NB4 (cell line): Measurements from ENCODE around the gene UNC13C.

ENCODE experiments used
- DNase-seq: peaks from one replicate; pipeline ENCODE4 v3.0.0; 2010; ENCODE audit warnings: low read depth
- H3K4me3 ChIP-seq: one replicate; pipeline ENCODE4 v1.5.1; 2011; ENCODE audit warnings: mild to moderate bottlenecking, low read depth, low read length, moderate library complexity
- CTCF ChIP-seq: IDR thresholded peaks from one replicate; pipeline ENCODE4 v1.5.1; 2012; ENCODE audit warnings: low read depth, low read length
- MAX ChIP-seq: IDR thresholded peaks from 2 replicates; pipeline ENCODE4 v1.6.1; 2011; ENCODE audit warnings: low read depth, low read length
- MYC ChIP-seq: IDR thresholded peaks from 2 replicates; pipeline ENCODE4 v1.6.1; 2011; ENCODE audit warnings: low read depth, low read length
- POLR2A ChIP-seq: IDR thresholded peaks from 2 replicates; pipeline ENCODE4 v1.6.1; 2011; ENCODE audit warnings: mild to moderate bottlenecking; ENCODE audit not compliant: insufficient read length; ENCODE audit errors: extremely low read depth

The UNC13C gene

GRCh38 chr15:54345827-54346226 lies 367.6 kb downstream of the UNC13C start:
- TF ChIP-seq POLR2A (no peak), MYC (no peak)
- no peak for DNase-seq
- no peak overlapping the region for H3K4me3 ChIP-seq

- no peak overlapping the region for H3K4me3 ChIP-seq
- DNase-seq = no peak
- no peak for TF ChIP-seq MYC
- no peak for TF ChIP-seq CTCF
- TF ChIP-seq MAX = no peak
- no peak for TF ChIP-seq POLR2A
Observed at GRCh38 chr15:54347082-54347827, 369.0 kb downstream of the UNC13C start.

- DNase-seq = no peak
- TF ChIP-seq POLR2A (no peak), MYC (no peak), CTCF (no peak), MAX (no peak)
- H3K4me3 ChIP-seq = no peak overlapping the region
Observed at GRCh38 chr15:54353726-54354125, 375.5 kb downstream of the UNC13C start.

GRCh38 chr15:54354341-54354740 lies 376.1 kb downstream of the UNC13C start:
- no peak for TF ChIP-seq CTCF
- TF ChIP-seq MYC = no peak
- no peak for TF ChIP-seq MAX
- no peak for TF ChIP-seq POLR2A
- no peak for DNase-seq
- no peak overlapping the region for H3K4me3 ChIP-seq

- TF ChIP-seq MYC = no peak
- no peak for TF ChIP-seq MAX
- TF ChIP-seq POLR2A = no peak
- no peak for TF ChIP-seq CTCF
- no peak for DNase-seq
- H3K4me3 ChIP-seq = no peak overlapping the region
Observed at GRCh38 chr15:54364961-54365360, 386.7 kb downstream of the UNC13C start.

- TF ChIP-seq POLR2A (no peak), MYC (no peak), MAX (no peak), CTCF (no peak)
- H3K4me3 ChIP-seq = no peak overlapping the region
- no peak for DNase-seq
Observed at GRCh38 chr15:54373332-54373731, 395.1 kb downstream of the UNC13C start.
